Stimulated activated CD8-positive, alpha-beta memory T cell treated with anti-CD3 and anti-CD28 coated beads, Interleukin-7, amount 100 ng/mL, for 24 hours (primary cell): ENCODE results near the gene SLC23A3.

ENCODE experiments used
- DNase-seq: peaks from one replicate; pipeline ENCODE4 v3.0.0-alpha.2; 2020; ENCODE audit warnings: low read depth

The SLC23A3 gene

DNA sequence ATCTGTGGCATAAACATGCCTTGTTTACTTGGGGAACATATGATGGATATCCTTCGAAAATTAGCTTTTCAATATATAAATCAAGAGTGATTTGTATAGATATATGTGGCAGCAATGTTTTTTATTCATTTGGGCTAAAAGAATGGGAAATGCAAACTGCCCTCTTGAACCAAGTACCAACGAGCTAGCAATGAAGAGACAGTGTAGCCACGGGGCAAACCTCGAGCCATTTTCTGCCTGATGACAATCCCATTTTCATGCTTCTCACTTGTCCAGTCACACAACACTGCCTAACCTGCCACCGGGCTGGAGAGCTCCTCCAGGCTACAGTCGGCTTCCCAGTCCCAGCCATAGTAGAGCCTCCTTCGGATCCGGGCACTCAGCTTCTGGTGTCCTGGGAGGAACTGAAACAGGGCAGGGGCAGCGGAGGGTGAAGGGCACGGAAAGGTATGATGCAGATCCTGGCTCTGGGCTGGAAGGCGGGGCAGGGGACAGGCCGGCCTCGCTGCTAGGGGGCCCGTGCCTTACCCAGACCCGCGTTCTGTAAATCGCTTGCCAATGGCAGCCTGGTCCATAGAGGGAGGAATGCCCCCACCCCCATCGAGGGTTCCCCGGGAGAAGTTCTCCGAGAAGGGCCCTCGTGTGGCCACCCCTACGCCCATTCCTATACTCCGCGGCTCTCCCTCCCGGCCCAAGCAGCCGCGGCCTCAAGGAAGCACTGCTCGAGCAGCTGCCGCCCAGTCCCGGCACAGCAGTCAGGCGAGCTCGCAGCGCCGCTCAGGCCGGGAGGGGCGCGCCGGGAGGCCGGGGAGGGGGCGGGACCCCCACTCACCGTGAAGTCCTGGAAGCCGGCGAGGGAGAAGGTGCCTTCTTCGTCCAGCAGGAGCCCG lies 6.3 kb upstream of the SLC23A3 start:
- peak; percentile 8 for DNase-seq

DNA sequence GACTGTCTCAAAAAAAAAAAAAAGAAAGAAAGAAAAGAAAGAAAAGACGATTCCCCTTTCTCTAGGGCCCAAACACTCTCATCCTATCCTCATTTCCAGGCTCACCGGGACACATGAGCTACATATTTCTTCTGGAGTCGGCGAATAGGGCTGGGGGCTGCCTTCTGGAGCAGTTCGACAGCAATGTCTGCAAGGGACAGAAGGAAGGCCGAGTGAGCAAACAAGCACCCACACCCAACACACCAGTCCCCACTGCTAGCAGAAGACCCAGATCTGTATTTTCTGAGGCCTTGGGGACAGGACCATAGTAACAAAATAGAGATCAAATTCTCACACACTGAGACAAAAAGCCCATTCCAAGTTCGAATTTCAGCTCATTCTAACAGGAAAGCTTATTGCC lies 5.7 kb upstream of the SLC23A3 start:
- no peak for DNase-seq

DNA sequence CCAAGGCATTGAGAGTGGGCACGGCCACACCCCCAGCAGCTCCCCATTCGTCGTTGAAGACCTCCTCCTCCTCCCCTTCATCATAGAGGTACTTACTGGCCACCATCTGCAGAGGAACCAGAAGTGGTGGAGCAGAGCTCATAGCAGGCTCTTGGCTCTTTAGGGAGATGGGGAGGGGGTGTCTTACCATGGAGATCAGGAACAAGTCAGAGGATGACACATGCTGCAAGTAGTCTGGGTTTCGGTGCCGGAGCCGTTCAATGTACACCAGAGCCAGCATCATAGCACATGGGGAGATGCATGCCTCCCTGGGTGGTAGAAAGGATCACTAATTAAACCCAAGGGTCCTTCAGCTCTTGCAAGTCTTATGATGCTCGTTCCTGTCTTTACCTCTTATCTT lies 5.0 kb upstream of the SLC23A3 start:
- no peak for DNase-seq

- DNase-seq = no peak
These were observed 4.3 kb upstream of the SLC23A3 start for GRCh38 chr2:219174146-219174545.

DNA sequence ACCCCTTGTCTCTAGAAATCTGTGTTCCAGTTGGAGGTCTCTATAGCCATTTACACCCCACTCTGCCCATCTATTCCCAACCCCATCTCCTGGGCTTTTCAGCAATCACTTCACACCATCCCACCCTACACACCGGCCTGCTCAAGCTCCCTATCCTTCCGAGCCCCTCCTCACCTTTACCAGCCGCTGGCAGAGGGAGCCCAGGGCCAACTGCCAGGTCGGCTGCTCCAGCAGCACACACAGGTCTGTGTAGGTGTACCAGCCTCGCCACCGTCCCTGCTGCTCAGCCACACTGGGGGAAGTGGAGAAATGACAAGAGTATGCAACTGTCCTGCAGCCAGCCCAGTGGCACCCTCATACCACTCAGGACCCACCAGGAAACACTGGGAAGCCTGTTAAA lies 3.3 kb upstream of the SLC23A3 start:
- DNase-seq = no peak

DNA sequence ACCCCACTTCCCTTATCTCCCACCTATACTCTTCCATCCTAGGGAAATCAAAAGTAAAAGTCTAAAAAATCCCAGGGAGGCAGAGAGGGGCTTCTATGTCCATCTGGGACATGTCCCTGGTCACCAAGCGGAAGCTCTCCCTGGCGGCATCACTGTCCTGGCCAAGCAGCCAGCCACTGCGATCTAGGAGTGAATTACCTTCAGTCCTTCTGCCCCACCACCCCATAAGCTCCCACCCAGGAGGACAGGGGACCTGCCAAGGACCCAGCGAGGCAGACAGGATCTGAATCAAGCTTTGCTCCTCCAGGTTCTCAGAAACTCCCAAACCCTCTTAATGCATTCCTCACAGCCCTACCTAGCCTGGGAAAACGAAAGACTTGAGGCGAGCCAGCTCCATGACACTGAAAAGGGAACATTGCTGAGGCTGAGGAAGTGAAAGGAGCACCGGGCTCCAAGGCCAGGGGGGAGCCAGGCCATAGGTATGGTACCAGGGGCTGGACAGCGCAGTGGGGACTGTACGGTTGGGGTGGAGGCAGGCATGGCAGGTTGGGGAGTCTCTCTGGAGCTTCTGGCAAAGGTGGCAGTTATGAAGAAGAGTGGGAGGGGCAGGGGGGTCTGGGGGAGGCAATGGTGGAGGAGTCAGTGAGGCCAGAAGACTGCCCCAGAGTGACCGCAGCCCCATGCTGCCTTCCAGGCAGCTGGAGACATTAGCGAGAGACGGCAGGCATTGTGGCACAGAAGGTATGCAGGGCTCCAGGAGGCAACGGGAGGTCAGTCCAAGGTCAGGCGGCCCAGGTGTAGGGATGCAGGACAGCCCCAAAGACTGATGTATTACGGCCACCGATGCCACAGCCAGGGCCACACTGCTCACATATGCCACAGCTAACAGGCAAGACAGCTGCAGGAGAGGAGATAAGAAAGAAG lies 2.7 kb upstream of the SLC23A3 start:
- no peak for DNase-seq

DNA sequence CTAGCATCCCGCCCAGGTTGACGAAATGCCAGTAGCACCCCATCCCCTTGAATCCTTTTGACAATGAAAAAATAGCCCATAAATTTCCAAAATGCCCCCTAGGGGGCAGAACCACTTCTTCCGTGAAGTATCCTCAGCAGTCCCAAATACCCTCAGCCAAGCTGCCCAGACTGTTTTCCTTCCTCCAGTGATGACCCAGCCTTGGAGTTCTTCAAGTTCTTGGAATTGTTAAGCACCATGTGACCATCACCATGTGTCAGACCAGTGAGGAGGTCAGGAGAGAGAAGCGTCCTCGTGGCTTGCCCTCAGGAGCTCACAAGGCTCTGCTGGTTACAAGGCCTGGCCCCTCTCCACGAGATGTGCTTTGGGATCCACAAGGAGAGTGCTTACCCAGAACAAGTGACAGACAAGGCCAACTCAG lies 1.4 kb upstream of the SLC23A3 start:
- DNase-seq = no peak

DNA sequence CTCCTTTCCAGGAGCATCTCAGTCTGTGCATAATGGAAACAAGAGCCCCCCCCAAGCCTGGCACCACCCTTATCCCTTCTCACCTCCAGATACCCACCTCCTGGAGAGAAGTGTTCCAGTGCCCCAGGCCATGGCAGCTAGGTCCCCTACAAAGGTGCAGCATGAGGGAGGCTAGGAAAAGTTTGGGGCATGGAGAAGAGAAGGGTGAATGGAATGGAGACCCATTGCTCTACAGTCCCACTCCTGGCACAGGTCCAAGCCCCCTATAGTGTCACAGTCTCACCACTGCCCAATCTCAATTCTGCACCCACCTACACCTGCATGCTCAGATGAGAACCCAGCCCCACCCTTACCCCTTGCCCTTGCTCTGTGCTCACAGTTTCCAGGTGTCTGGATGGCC lies 897 bp downstream of the SLC23A3 start:
- DNase-seq = no peak

GRCh38 chr2:219168526-219168925 lies 1.3 kb downstream of the SLC23A3 start:
- no peak for DNase-seq

DNA sequence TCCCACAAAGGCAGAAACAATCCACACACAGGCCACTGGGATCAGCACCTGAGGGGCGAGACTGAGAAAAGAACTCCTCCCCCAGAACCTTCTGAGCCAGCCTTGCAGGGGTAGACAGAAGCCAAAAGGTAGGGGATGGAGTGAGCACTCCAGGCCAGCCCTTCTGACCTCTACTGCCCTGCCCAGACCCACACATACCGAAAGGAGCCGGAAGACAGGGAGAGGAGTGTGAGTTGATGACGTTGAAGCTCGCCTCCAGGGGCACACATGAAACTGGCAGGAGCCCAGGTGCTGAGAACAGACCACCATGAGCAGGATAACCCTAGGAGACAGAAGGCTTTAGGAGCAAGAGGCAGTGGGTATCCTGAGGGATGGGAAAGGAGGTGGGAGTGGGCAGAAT lies 1.8 kb downstream of the SLC23A3 start:
- no peak for DNase-seq

GRCh38 chr2:219165058-219165911 lies 4.5 kb downstream of the SLC23A3 start:
- DNase-seq = no peak

DNA sequence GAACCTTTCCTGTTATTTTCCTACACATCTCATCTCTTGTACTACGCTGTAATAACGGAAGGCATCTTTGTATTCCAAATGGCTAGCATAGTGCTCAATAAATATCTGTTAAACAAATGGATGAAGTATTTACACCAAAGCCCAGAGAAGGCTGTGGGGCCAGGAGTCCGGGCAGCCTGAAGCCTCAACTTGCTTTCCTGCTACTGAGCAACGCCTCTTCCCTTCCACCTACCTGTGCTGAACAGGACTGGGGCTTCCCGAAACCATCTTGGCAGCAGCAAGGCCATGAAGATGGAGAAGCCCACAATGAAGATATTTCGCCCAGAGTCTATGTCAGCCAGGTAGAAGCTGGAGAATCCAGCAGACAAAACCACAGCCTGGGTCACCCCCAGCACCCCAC lies 6.7 kb downstream of the SLC23A3 start:
- DNase-seq = no peak

- DNase-seq = no peak
These were observed 8.7 kb downstream of the SLC23A3 start for GRCh38 chr2:219161097-219161496.

DNA sequence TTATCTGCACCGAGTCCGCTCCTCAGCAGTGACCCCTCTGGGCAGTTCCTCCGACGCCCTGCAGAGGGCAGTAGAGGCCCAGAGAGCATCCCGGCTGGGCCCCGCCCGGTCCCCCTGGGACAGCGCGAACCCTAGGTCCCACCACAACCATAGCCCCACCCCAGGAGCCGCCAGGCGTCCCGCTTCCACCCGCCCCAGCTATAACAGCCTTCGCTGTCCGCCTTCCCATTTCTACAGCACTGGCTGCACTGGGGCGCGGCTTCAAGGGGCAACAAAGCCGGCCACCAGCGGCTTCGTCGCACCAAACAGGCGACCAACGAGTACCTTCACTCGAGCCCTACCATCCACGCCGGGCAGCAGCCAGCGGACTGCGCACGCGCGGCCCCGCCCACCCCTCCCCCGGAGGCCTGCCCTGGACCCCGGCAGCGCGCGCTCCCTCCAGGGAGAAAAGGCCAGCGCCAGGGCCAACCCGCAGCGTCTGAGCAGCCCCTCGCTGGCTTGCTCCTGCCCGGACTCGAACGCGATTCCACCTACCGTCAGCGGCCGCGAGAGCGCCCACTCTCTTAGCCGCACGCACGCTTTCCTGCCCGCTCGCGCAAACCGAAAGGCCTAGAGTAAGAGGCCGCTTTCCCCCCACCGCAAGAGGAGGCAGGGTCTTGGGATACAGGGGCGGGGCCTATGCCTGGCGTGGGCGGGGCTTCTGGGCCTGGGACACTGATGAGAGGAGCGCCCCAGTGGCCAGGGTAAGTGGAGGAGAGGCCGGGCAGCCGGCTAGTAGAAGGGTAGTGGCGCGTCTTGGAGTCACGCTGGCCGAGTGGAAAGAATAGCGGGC lies 9.4 kb downstream of the SLC23A3 start, which contains the start of gene NHEJ1:
TSS of gene NHEJ1 (minus strand) at position 630 of the 832 bp plus-strand sequence. CDS start 2,453 bp downstream, outside the sequence.
- DNase-seq = peak; percentile 94

DNA sequence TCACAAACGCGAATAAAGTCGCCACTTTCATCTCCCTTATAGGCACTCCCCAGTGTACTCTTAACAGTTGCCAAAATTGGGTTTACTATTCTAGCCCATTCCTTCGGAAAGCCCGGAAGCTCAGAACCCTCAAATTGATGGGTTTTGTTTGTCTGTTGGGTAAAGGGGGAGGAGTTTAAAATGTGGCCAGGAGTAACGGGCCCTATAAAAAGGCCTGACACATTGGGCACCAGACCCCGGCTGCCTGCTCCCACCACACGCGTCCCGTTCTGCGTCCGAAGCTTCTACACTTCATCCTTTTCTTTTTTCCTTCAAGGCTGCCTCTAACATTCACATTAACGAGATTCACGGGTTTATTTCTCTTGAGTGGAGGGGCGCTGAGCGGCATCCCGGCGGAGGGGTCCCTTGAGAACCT lies 10.1 kb downstream of the SLC23A3 start:
- no peak for DNase-seq

DNA sequence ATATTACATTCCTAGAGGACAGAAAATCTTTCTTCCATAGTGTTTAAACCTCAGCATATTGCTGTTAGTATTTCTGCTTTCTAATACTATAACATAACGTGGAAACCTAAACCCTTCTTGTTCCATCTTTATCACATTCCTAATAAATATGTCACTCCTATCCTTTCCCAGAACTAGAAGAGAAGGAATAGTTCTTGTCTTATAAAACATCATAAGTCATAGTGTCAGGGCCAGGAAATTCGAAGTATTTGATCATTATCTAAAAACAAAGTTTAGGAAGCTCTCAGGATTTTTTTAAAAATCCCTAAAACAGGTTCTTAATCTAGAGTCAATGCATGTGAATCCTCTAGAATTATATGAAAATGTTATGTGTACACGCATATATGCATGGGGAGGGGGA lies 11.2 kb downstream of the SLC23A3 start:
- no peak for DNase-seq

DNA sequence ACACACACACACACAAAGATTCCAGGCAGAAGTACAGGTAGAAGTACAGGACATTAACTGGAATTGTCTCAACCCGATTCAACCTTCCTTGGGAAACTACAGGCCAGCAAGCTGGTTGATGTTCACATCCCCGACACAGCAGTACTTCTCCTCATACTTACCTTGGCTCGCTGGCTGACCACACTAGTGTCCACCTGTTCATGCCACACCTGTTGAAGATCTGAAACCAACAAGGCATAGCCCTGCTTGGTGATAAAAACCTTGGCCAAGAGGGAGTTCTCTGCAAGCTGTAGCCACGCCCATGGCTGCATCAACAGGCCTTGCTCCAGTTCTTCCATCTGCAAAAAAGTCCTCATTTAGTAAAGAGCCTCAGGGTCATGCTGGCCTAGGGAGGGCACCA lies 11.8 kb downstream of the SLC23A3 start:
- DNase-seq = no peak

DNA sequence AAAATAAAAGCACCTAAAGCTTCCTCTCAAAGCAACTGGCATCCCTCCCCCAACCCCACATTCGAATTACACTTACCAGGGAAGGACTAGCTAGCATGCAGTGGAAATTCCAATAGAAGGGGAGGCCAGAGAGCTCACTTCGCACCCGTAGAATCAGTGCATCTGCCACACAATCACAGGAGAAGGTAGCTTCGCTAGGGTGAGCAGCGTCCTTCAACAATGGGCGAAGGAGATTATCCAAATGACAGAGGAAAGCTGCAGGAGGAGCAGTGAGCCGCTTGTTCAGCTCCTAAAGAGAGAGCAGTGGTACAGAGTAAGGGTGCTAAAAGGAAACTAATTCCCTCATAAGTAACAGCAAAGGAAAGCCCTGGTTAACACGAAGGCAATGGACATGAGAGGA lies 12.4 kb downstream of the SLC23A3 start:
- DNase-seq = no peak

GRCh38 chr2:219155054-219155644 lies 14.7 kb downstream of the SLC23A3 start:
- no peak for DNase-seq

- no peak for DNase-seq
These were observed 20.2 kb downstream of the SLC23A3 start for GRCh38 chr2:219149667-219150066.

- DNase-seq = no peak
These were observed 27.5 kb downstream of the SLC23A3 start for GRCh38 chr2:219142329-219142728.
